Measurements from ENCODE around the gene GRIK2. TPM values are rescaled to one million over a fixed set of nuclear protein-coding genes. Genes with fewer than 3 reads are reported as not detected.

GRIK2 gene
- total and polyA plus RNA-seq, 8 donors: 0.61 to 3.5 (median 2.4) TPM

DNA sequence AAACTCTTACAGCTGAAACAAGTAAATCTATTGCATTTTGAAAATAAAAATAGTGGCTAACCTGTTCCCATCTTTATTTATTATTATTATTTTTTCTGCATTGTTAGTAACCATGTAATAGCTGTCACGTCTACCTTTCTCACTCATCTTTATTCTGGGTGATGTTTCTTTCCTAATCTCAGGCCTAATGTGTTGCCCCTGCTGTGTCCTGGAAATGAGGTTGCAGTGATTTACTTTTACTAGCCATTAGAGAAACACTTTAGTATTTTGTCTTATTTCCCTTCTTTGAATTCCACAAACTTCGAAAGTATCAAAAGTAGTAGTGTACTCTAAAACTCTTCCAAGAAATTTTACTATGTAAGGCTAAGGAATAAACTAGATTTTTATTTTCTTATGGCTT, 546.9 kb downstream of the GRIK2 start:
- WGBS, 2 donors: 66 to 71% methylated on average over 2 of the region's 2 CpGs
- no peak overlapping the region for H3K4me3 ChIP-seq
- no peak for DNase-seq
- H3K27me3 ChIP-seq: no peaks in the 10 kb centered on the region
- no peaks in the 10 kb centered on the region for H3K4me1 ChIP-seq
- no peak for ATAC-seq
- intact Hi-C loops (cut with DNase I): no loop called here
- no peaks in the 10 kb centered on the region for H3K36me3 ChIP-seq
- peaks cover 0 to 4% (median 0%) of the 10 kb centered on the region in 4 donors for H3K9me3 ChIP-seq
- H3K27ac ChIP-seq: no peak overlapping the region
- FAIRE-seq: no peak
- TF ChIP-seq, protein P1, sequence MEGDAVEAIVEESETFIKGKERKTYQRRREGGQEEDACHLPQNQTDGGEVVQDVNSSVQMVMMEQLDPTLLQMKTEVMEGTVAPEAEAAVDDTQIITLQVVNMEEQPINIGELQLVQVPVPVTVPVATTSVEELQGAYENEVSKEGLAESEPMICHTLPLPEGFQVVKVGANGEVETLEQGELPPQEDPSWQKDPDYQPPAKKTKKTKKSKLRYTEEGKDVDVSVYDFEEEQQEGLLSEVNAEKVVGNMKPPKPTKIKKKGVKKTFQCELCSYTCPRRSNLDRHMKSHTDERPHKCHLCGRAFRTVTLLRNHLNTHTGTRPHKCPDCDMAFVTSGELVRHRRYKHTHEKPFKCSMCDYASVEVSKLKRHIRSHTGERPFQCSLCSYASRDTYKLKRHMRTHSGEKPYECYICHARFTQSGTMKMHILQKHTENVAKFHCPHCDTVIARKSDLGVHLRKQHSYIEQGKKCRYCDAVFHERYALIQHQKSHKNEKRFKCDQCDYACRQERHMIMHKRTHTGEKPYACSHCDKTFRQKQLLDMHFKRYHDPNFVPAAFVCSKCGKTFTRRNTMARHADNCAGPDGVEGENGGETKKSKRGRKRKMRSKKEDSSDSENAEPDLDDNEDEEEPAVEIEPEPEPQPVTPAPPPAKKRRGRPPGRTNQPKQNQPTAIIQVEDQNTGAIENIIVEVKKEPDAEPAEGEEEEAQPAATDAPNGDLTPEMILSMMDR (IDR thresholded peaks at IDR 0.05): no peak

DNA sequence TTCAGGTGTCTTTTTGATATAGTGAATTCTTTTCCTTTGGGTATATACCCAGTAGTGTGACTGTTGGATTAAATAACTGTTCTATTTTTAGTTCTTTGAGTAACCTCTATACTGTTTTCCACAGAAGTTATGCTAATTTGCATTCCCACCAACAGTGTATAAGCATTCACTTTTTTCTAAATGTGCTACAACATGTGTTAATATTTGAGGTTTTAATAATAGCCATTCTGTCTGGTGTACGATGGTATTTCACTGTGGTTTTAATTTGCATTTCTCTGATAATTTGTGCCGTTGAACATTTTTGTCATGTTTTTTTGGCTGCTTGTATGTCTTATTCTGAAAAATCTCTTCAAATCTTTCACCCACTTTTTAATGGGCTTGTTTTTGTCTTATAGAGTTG, 563.5 kb downstream of the GRIK2 start:
- no peak overlapping the region for H3K27ac ChIP-seq
- H3K9me3 ChIP-seq: no peaks in the 10 kb centered on the region
- H3K4me1 ChIP-seq: no peaks in the 10 kb centered on the region
- intact Hi-C loops (cut with DNase I): no loop called here
- no peak for ATAC-seq
- H3K27me3 ChIP-seq: no peaks in the 10 kb centered on the region
- 84 to 85% methylated on average over 2 of the region's 2 CpGs for WGBS, 2 donors
- TF ChIP-seq, protein P1 (IDR thresholded peaks at IDR 0.05): no peak
- no peaks in the 10 kb centered on the region for H3K36me3 ChIP-seq
- no peak for DNase-seq
- no peak for FAIRE-seq
- no peak overlapping the region for H3K4me3 ChIP-seq

DNA sequence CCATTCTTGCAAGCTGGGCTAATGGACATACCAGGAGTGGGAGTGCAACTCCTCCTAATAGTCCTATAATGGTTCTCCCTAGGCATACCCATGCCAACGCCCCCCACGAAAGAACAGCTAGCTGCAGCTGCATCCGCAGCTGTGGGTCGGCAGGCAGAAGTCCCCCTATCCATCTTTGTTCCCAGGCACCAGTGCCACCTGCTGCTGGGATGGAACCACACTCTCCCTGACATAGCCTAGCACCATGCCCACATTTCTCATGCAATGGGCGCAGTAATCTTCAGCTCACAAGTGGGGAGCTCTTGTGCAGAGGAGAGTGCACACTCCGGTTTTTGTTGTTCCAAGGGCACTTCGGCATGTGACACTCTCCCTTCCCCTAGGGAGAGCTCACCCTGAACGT, 567.8 kb downstream of the GRIK2 start:
- no peak for DNase-seq
- WGBS, 2 donors: 57 to 71% methylated on average over 8 of the region's 8 CpGs
- no peaks in the 10 kb centered on the region for H3K4me1 ChIP-seq
- H3K27me3 ChIP-seq: no peaks in the 10 kb centered on the region
- TF ChIP-seq, protein P1 (IDR thresholded peaks at IDR 0.05): no peak
- no peak for FAIRE-seq
- no peaks in the 10 kb centered on the region for H3K9me3 ChIP-seq
- H3K27ac ChIP-seq: no peak overlapping the region
- intact Hi-C loops (cut with DNase I): no loop called here
- H3K4me3 ChIP-seq: no peak overlapping the region
- H3K36me3 ChIP-seq: no peaks in the 10 kb centered on the region
- ATAC-seq: no peak

DNA sequence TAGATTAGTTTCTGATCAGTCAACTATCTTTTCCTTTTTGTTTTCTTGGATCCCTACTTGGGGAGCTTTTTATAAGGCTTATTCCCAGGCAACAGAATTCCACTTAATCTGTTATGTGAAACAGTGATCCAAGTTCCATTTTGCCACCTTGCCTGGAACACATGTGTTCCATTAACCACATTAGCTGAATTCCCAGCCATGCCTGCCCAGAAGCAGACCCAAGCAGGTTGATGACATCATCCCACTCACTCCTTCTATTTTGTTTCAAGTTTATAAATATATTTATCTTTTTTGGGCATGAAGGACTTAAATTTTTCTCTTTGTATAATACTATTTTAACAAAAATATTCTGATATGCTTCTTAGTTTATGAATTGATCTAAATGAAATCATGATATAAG, 587.4 kb downstream of the GRIK2 start:
- no peak for ATAC-seq

DNA sequence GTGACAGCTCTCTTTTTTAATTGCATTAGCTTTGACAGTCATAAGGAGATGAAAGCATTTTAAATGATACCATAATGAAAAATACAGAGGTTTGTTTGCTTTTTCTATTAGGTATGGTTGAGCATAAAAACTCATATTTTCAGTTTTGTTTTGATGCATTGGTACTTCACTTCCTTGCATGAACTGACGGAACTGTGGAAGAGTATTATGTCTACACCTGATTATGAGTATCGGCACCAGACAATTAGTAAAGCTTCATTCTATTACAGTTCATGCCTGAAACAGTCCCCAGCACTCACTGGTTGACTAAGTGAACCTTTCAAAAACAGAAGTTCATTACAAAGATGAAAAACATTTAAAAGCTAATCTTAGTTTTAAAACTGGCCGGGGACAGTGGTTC, 593.0 kb downstream of the GRIK2 start:
- Histone ChIP-seq H3K27ac (no peak overlapping the region), H3K4me3 (no peak overlapping the region), H3K9me3 (no peaks in the 10 kb centered on the region), H3K27me3 (no peaks in the 10 kb centered on the region), H3K36me3 (no peaks in the 10 kb centered on the region), H3K4me1 (no peaks in the 10 kb centered on the region)
- no peak for DNase-seq
- FAIRE-seq: no peak
- WGBS, 2 donors: 80 to 84% methylated on average over 3 of the region's 3 CpGs
- TF ChIP-seq, protein P1 (IDR thresholded peaks at IDR 0.05): no peak
- no peak for ATAC-seq
- intact Hi-C loops (cut with DNase I): no loop called here

More for the DNA sequence above, 587.4 kb downstream of the GRIK2 start:
- TF ChIP-seq, protein P1 (IDR thresholded peaks at IDR 0.05): no peak
- no peak overlapping the region for H3K4me3 ChIP-seq
- intact Hi-C loops (cut with DNase I): no loop called here
- no peak overlapping the region for H3K27ac ChIP-seq
- H3K36me3 ChIP-seq: no peaks in the 10 kb centered on the region
- no peak for DNase-seq
- FAIRE-seq: no peak
- H3K4me1 ChIP-seq: no peaks in the 10 kb centered on the region
- H3K27me3 ChIP-seq: no peaks in the 10 kb centered on the region
- H3K9me3 ChIP-seq: no peaks in the 10 kb centered on the region

All from pancreas (tissue), 10 donors.